Peyer's patch (tissue), 4 donors: ENCODE measurements around the gene HSD17B1.

Experiments
- CTCF ChIP-seq, 6 experiments: fragments of 450-650 bp in 4 of 6; fragments of 200-600 bp in 2 of 6; sonication (generic) in 1 of 6; IDR thresholded peaks; one replicate each; pipeline ENCODE4 v1.5.1; 2017 to 2019; ENCODE audit warnings: antibody characterized with exemption in 6 of 6, mild to moderate bottlenecking in 3 of 6, moderate library complexity in 1 of 6
- POLR2A ChIP-seq, 2 donors: fragments of 450-650 bp; IDR thresholded peaks; one replicate each; pipeline ENCODE4 v1.5.1; 2017; ENCODE audit warnings: antibody characterized with exemption in 2 of 2, mild to moderate bottlenecking in 2 of 2, moderate library complexity in 2 of 2

- TF ChIP-seq CTCF (IDR thresholded peaks at IDR 0.05) (no peak), POLR2A (IDR thresholded peaks at IDR 0.05) (no peak)
Measured at GRCh38 chr17:42586514-42587230, 33.9 kb downstream of the HSD17B1 start.
